Measurements from ENCODE around the gene ADAMTS10. TPM values are rescaled to one million over a fixed set of nuclear protein-coding genes. Genes with fewer than 3 reads are reported as not detected.

ADAMTS10 gene
- total and polyA plus RNA-seq, 2 of the 13 experiments (the other 11 are each of a cell fraction or from before 2014, with no cell fraction given): 0.49 to 1.7 TPM

GRCh38 chr19:8615813-8616596, 5.5 kb upstream of the ADAMTS10 start:
- in situ Hi-C loops (cut with HindIII; ENCODE audit: extremely low pct_ligation_motif_present, low pct_unique_long_range_greater_than_20kb) (no loop called here), intact Hi-C loops (cut with micrococcal nuclease; ENCODE audit: unreplicated experiment) (loop anchor here (1.0 kb wide), 2 partner anchors 26 to 78 kb away; no protein-coding TSS in a partner anchor)
- H3K9me3 ChIP-seq (ENCODE audit: low read length): no peaks in the 10 kb centered on the region
- DNase-seq (ENCODE audit: low spot score): peak; percentile 62
- peaks cover 22% of the 10 kb centered on the region for H3K4me1 ChIP-seq (ENCODE audit: insufficient read depth, low read length)
- no TSS peak for BruUV-seq (replicated peaks)
- H3K79me2 ChIP-seq (ENCODE audit: insufficient read depth, low read length): no peaks in the 10 kb centered on the region
- ChIA-PET CTCF (ENCODE audit: low intra/inter-chr PET ratio, low total read pairs) (interaction anchor here (0.7 to 4.3 kb wide), 5 partner anchors 22 to 78 kb away, joined by 3 to 45 read pairs (median 3); no protein-coding TSS in a partner anchor), POLR2A (interaction anchor here (0.9 kb wide), 1 partner anchor 90 kb away, joined by 3 read pairs; no protein-coding TSS in a partner anchor)
- H4K20me1 ChIP-seq (ENCODE audit: insufficient read depth, low read length): no peaks in the 10 kb centered on the region
- no peak overlapping the region for H3K4me3 ChIP-seq (replicated peaks in 1 of 3; ENCODE audit: insufficient read depth in 1 of 3, low read depth in 2 of 3, low read length in 3 of 3)
- H3K4me2 ChIP-seq (ENCODE audit: low read depth, low read length): 0 out of 2 replicates have a peak overlapping the region, but pooled peaks have one; percentile 21
- H3K9ac ChIP-seq (ENCODE audit: insufficient read depth, low read depth, low read length): no peak overlapping the region
- H3K36me3 ChIP-seq (replicated peaks in 1 of 2; ENCODE audit: control insufficient read depth in 1 of 2, insufficient read depth in 2 of 2, low read length in 2 of 2): no peaks in the 10 kb centered on the region
- ATAC-seq: peak; percentile 43; the same call in 2 of the 3 replicates
- H3K27me3 ChIP-seq (ENCODE audit: control insufficient read depth in 1 of 2, insufficient read depth in 2 of 2, low read length in 2 of 2): no peaks in the 10 kb centered on the region
- H2AFZ ChIP-seq (ENCODE audit: low read length): no peak overlapping the region
- FAIRE-seq: peak; percentile 94
- 11% methylated on average over 23 of the region's 23 CpGs for WGBS (ENCODE audit: low lambda C conversion rate)
- no peak overlapping the region for H3K27ac ChIP-seq (ENCODE audit: extremely low read length, insufficient read depth, low read length)
- no peak for TF ChIP-seq ZNF598 (CRISPR knock-in tag; IDR thresholded peaks at IDR 0.05; ENCODE audit: borderline replicate concordance)
- no peak for TF ChIP-seq TCF7 (IDR thresholded peaks at IDR 0.05; ENCODE audit: low read depth)
- no peak for TF ChIP-seq TRIM22 (IDR thresholded peaks at IDR 0.05)
- TF ChIP-seq CBX2 (IDR thresholded peaks at IDR 0.05; ENCODE audit: low read depth, low read length): no peak
- TF ChIP-seq CBX2 (CRISPR knock-in tag; IDR thresholded peaks at IDR 0.05; ENCODE audit: low read depth): no peak
- peak; percentile 13 for TF ChIP-seq ZMYM3 (CRISPR knock-in tag; IDR thresholded peaks at IDR 0.05)
- peak; percentile 50; the same call in 1 of the 2 replicates for TF ChIP-seq ZNF629 (CRISPR knock-in tag; conservative IDR thresholded peaks at IDR 0.05)
- TF ChIP-seq ZNF224 (CRISPR knock-in tag; IDR thresholded peaks at IDR 0.05): no peak
- TF ChIP-seq STAG1 (CRISPR knock-in tag; IDR thresholded peaks at IDR 0.05): peak; percentile 79
- no peak for TF ChIP-seq NRL (CRISPR knock-in tag; IDR thresholded peaks at IDR 0.05; ENCODE audit: borderline replicate concordance)
- no peak for TF ChIP-seq SMAD3 (CRISPR knock-in tag; IDR thresholded peaks at IDR 0.05)
- no peak for TF ChIP-seq TSC22D2 (CRISPR knock-in tag; IDR thresholded peaks at IDR 0.05; ENCODE audit: borderline replicate concordance)
- no peak for TF ChIP-seq SNAPC5 (CRISPR knock-in tag; IDR thresholded peaks at IDR 0.05; ENCODE audit: borderline replicate concordance)
- TF ChIP-seq AKAP8 (CRISPR knock-in tag; IDR thresholded peaks at IDR 0.05): no peak
- TF ChIP-seq PRPF4 (IDR thresholded peaks at IDR 0.05; ENCODE audit: low read depth, low read length, poor library complexity, severe bottlenecking): no peak
- TF ChIP-seq NKX3-1 (CRISPR knock-in tag; IDR thresholded peaks at IDR 0.05): no peak
- TF ChIP-seq ZNF747 (CRISPR knock-in tag; IDR thresholded peaks at IDR 0.05; ENCODE audit: borderline replicate concordance): no peak
- TF ChIP-seq DMTF1 (CRISPR knock-in tag; IDR thresholded peaks at IDR 0.05): no peak
- no peak for TF ChIP-seq ATF7-NPFF (CRISPR knock-in tag; IDR thresholded peaks at IDR 0.05; ENCODE audit: low read depth)

All from HepG2 (cell line).